ENCODE results near the gene SKAP1. TPM values are rescaled to one million over a fixed set of nuclear protein-coding genes. Genes with fewer than 3 reads are reported as not detected.

SKAP1 gene
- total RNA-seq, 4 donors from 2014 or later, result 0.33 to 2.1 (median 1.0) TPM

- no peaks in the 10 kb centered on the region for H3K36me3 ChIP-seq
- TF ChIP-seq, protein P1, sequence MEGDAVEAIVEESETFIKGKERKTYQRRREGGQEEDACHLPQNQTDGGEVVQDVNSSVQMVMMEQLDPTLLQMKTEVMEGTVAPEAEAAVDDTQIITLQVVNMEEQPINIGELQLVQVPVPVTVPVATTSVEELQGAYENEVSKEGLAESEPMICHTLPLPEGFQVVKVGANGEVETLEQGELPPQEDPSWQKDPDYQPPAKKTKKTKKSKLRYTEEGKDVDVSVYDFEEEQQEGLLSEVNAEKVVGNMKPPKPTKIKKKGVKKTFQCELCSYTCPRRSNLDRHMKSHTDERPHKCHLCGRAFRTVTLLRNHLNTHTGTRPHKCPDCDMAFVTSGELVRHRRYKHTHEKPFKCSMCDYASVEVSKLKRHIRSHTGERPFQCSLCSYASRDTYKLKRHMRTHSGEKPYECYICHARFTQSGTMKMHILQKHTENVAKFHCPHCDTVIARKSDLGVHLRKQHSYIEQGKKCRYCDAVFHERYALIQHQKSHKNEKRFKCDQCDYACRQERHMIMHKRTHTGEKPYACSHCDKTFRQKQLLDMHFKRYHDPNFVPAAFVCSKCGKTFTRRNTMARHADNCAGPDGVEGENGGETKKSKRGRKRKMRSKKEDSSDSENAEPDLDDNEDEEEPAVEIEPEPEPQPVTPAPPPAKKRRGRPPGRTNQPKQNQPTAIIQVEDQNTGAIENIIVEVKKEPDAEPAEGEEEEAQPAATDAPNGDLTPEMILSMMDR (IDR thresholded peaks at IDR 0.05), result no peak
- TF ChIP-seq POLR2A (IDR thresholded peaks at IDR 0.05), result no peak
- H3K9me3 ChIP-seq, result no peaks in the 10 kb centered on the region
- no peak overlapping the region for H3K4me3 ChIP-seq (replicated peaks in 1 of 3)
- H3K27ac ChIP-seq, result no peak overlapping the region
- no peaks in the 10 kb centered on the region for H3K4me1 ChIP-seq
- DNase-seq, result no peak
- no peaks in the 10 kb centered on the region for H3K27me3 ChIP-seq
- intact Hi-C loops (cut with DNase I), result no loop called here
These were observed 129.0 kb downstream of the SKAP1 start for GRCh38 chr17:48301002-48301401.

DNA sequence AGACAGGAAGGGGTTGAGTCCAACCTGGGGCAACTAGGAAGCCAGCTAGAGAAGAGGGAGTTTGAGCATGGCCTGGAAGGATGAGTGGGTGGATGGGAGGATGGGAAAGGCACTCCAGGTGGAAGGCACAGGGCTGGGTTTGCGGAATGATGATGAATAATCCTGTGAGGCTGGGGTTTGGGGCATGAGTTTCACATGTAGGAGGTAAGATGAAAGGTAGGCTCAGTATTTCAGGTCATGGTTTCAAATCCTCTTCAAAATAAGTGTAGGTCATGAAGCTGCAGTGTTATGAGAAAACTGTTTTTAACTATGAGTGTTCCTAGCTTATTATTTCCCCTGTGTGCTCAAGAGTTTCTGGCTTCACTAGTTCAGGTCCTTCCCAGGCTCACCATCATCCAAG is 130.3 kb downstream of the SKAP1 start:
- whole genome bisulfite sequencing, 2 donors, result 95 to 97% methylated on average over 1 of the region's 1 CpG
- no peak for TF ChIP-seq POLR2A (IDR thresholded peaks at IDR 0.05)
- TF ChIP-seq, protein P1 (IDR thresholded peaks at IDR 0.05), result no peak
- no peak for DNase-seq
- no peaks in the 10 kb centered on the region for H3K27me3 ChIP-seq
- H3K27ac ChIP-seq, result no peak overlapping the region
- no peaks in the 10 kb centered on the region for H3K4me1 ChIP-seq
- H3K9me3 ChIP-seq, result no peaks in the 10 kb centered on the region
- H3K36me3 ChIP-seq, result no peaks in the 10 kb centered on the region
- intact Hi-C loops (cut with DNase I), result no loop called here
- H3K4me3 ChIP-seq (replicated peaks in 1 of 3), result no peak overlapping the region

- 69 to 82% methylated on average over 4 of the region's 4 CpGs for WGBS, 2 donors
- no peak for DNase-seq
- no peak overlapping the region for H3K27ac ChIP-seq
- H3K36me3 ChIP-seq, result no peaks in the 10 kb centered on the region
- H3K9me3 ChIP-seq, result no peaks in the 10 kb centered on the region
- intact Hi-C loops (cut with DNase I), result no loop called here
- no peaks in the 10 kb centered on the region for H3K27me3 ChIP-seq
- TF ChIP-seq, protein P1 (IDR thresholded peaks at IDR 0.05), result no peak
- no peak for TF ChIP-seq POLR2A (IDR thresholded peaks at IDR 0.05)
- H3K4me3 ChIP-seq (replicated peaks in 1 of 3), result no peak overlapping the region
- no peaks in the 10 kb centered on the region for H3K4me1 ChIP-seq
These were observed 132.2 kb downstream of the SKAP1 start for GRCh38 chr17:48297825-48298224.

DNA sequence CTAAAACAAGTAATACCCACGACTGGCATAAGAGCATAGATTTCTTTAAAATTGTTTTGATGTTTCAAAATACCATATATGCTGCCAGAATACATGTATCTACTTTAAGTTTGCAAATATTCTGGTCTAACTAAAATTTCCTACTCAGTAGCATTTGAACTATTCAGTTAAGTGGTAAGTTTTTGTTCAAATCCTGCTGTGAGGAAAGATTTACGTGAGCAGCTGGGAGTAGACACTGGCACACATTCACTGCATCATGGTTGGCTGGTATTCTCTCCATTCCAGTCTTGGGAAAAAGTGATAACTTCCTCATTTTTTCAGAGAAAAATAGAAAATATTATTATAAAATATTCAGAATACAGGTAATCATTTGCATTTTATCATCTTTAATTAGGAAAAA is 133.6 kb downstream of the SKAP1 start:
- Histone ChIP-seq H3K27ac (no peak overlapping the region), H3K27me3 (no peaks in the 10 kb centered on the region), H3K36me3 (no peaks in the 10 kb centered on the region), H3K4me3 (replicated peaks in 1 of 3) (no peak overlapping the region), H3K9me3 (no peaks in the 10 kb centered on the region), H3K4me1 (no peaks in the 10 kb centered on the region)
- no peak for DNase-seq
- TF ChIP-seq POLR2A (IDR thresholded peaks at IDR 0.05), result no peak
- TF ChIP-seq, protein P1 (IDR thresholded peaks at IDR 0.05), result no peak
- intact Hi-C loops (cut with DNase I), result no loop called here
- WGBS, 2 donors, result 89 to 91% methylated on average over 2 of the region's 2 CpGs

DNA sequence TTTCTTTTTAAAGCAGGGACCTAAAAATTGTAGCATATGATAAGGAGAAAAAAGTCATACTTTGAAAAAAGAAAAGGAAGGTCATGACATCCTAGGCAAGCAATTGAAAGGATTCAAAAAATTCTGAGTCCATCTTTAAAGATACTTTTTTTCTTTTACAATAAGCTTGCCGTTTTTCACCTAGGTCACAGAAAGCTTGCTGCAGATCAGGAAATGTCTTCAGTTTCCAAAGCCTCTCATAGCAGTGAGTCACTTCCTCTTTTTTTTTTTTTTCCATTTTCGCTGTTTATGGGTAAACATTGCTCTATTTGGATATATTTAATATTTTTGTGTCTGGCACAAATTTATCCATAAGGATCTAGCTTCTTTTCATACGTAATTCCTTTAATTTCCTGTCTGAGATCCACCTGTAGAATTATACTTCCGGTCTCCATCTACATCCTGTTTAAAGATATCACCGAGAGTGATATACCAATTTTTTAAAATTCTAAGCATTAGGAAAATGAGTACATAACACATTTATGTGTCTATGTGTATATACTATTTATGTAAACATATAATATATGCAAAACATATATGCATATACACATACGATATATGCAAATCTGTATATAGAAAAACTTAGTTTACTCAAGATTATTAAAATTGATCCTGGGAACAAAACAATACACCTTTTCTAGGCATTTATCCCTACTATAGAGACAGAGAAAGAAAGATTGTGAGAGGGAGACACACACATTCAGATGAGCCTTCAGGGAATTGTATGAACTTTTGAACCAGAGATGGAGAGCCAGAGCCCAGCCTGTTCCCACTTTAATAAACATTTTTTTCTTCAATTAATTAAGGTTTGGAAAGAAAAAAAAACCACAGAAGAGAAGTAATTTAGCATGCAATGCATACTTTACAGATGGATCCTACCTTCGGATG is 134.4 kb downstream of the SKAP1 start:
- no peaks in the 10 kb centered on the region for H3K4me1 ChIP-seq
- intact Hi-C loops (cut with DNase I), result no loop called here
- H3K9me3 ChIP-seq, result no peaks in the 10 kb centered on the region
- no peak for DNase-seq
- 68 to 71% methylated on average over 7 of the region's 7 CpGs for WGBS, 2 donors
- H3K27me3 ChIP-seq, result no peaks in the 10 kb centered on the region
- H3K36me3 ChIP-seq, result no peaks in the 10 kb centered on the region
- peak overlapping the region in 1 of 3 donors; percentile 57 for H3K27ac ChIP-seq
- no peak for TF ChIP-seq POLR2A (IDR thresholded peaks at IDR 0.05)
- TF ChIP-seq, protein P1 (IDR thresholded peaks at IDR 0.05), result no peak
- no peak overlapping the region for H3K4me3 ChIP-seq (replicated peaks in 1 of 3)

Data from thyroid gland (tissue), 4 donors.